Renal cortical epithelial cell (primary cell): ENCODE measurements around the gene IQSEC1. TPM values are rescaled to one million over a fixed set of nuclear protein-coding genes. Genes with fewer than 3 reads are reported as not detected.
"Not testable (repeated sequence)": the region's sequence is repeated elsewhere in the genome, so short reads cannot be mapped to it uniquely, and the experiment has no call there.

ENCODE experiments used
- DNase-seq: peaks from one replicate; pipeline ENCODE4 v3.0.0-alpha.2; 2011; ENCODE audit warnings: low read depth
- total RNA-seq: library from RNA; depleted of rRNA; stranded (reverse); fragments of >200 nt; gene quantifications from 2 replicates; pipeline ENCODE4 v1.2.3, GENCODE V29; 2014

The IQSEC1 gene
- total RNA-seq, 1 donor from 2014 or later, result 23.8 TPM

DNA sequence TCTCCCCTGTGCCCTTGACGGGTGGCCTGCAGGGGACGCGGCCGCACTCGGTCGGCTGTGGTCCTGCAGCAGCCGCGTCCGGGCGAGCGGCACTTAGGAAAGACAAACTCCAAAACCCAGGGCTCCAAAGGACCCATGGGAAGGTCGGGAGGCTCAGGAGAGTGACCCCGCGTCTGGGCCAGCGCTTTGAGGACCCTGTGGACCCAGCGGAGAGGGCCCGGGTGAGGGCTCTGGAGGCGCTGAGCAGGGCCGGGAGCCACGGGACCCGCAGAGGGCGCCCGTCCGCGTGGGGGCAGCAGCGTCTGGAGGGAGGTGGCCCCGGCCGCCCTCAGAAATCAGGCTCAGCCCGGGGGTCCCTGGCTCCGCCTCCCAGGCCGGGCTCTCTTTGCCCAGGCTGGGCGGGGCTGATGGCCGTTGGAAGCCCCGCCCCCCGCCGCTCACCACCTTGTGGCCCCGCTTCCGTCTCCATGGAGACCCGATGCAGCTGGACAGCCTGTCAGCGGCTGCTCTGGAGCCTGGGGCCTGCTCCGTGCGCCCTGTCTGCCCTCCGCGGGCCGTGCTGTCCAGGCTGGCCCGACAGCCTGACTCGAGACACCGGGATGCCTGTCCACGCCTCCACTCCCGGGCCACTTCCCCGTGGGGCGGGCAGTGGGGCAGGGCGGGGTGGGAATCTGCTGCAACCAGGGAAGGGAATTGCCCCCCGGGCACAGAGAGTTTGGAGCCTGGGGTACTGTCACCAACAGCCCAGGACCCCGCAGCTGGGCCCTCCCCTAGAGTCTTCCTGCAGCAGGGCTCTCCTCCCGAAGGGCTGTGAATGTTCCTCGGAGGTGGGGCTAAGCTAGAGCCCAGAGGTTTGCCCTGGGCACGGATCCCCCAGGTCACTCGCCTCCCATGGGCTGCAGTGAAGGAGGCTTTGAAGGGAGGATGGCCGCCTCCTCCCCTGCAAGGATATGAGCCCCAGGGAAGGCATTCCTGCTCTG, 197.1 kb downstream of the IQSEC1 start:
- DNase-seq, result no peak

DNA sequence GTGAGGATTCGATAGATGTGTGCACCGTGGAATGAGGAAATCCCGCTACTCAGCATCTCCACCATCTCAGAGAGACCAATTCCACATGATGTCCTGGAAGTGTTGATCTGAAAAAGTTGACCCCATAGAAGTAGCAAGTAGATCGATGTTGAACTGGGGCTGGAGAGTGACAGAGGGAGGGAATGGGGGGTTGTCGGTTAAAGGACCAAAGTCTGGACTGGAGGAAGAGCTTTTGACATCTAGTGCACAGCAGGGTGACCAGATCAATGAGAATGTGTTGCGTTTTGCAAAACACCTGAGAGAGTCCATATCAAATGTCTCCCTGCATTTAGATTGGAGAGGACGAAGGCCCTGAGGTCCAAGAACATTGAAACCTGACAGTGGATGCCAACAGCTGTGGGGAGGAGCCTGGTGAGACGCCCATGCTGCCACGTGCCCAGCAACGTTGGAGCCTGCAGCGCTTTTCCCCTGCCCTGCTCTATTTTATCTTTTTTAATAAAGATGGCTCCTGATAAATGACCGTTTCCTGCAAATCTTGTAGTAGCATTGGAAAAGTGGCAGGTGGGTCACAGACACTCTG, 201.7 kb downstream of the IQSEC1 start:
- no peak for DNase-seq

DNA sequence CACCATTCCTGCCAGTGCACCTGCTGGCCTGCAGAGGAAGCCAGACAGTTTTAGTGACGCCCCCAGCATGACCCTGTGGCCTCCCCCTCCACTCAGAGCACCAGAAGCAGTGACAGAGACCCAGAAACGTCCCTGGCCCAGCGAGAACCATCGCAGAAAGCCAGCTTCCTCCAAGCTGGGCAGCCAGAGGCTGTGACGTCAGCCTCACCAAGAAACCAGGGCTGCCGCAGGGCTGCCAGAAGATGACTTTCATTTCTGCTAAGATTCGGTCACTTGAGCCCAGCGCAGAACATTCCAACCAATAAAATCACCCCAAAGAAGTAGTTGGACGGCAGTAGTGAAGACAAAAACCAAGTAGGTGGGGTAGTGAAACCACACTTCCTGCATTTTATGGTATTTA, 202.3 kb downstream of the IQSEC1 start:
- no peak for DNase-seq

DNA sequence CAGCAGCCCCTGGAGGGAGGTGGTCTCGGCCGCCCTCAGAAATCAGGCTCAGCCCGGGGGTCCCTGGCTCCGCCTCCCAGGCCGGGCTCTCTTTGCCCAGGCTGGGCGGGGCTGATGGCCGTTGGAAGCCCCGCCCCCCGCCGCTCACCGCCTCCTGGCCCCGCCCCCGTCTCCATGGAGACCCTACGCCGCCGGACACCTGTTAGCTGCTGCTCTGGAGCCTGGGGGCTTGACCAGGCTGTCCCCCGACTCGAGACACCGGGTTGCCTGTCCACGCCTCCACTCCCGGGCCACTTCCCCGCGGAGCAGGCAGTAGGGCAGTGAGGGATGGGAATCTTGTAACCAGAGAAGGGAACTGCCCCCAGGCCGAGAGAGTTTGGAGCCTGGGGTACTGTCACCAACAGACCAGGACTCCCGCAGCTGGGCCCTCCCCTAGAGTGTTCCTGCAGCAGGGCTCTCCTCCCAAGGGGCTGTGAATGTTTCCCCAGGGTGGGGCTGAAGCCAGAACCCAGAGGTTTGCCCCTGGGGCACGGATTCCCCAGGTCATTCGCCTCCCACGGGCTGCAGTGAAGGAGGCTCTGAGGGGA, 204.1 kb downstream of the IQSEC1 start:
- no peak for DNase-seq

DNA sequence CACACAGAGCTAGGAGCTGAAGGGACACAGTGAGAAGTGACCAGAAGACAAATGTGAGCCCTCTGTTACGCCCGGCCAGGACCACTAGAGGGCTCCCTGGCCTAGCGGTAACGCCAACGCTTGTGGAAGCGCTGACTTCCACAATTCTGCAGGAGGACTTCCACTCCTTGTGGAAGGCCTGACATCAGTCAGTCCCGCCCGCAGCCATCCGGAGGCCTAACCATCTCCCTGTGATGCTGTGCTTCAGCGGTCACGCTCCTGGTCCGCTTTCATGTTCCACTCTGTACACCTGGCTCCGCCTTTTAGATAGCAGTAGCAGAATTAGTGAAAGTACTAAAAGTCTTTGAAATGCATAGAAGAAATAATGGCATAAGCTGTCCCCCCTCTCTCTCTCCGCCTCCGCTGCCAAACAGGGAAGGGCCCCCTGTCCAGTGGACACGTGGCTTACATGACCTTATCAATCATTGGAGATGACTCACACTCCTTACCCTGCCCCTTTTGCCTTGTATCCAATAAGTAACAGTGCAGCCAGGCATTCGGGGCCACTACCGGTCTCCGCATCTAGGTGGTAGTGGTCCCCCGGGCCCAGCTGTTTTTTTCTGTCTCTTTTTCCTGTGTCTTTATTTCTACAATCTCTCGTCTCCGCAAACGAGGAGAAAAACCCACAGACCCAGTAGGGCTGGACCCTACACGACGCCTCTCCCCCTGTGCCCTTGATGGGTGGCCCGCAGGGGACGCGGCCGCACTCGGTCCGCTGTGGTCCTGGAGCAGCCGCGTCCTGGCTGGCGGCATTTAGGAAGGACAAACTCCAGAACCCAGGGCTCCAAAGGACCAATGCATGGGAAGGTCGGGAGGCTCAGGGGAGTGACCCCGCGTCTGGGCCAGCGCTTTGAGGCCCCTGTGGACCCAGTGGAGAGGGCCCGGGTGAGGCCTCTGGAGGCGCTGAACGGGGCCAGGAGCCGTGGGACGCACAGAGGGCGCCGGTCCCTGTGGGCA, 204.9 kb downstream of the IQSEC1 start:
- DNase-seq, result peak; percentile 76

DNA sequence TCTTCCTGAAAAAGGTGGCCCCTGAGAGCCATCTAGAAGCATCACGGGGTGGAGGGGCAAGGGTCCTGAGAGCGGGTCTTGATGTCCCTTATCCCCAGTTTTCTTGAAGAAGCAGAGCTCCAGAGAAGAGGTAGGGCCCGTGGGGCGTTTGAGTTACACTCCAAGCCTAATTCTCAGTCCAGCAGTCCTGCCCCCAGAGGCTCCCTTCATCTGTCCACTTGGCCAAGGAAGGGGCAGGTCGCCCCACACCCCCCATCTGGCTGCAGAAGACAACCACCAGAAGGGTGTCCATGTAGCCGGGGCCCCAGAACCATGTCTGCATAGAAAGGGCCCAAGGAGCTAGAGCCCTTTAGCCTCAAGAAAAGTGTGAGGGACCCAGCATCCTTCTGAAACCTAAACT, 206.4 kb downstream of the IQSEC1 start:
- DNase-seq, result no peak

DNA sequence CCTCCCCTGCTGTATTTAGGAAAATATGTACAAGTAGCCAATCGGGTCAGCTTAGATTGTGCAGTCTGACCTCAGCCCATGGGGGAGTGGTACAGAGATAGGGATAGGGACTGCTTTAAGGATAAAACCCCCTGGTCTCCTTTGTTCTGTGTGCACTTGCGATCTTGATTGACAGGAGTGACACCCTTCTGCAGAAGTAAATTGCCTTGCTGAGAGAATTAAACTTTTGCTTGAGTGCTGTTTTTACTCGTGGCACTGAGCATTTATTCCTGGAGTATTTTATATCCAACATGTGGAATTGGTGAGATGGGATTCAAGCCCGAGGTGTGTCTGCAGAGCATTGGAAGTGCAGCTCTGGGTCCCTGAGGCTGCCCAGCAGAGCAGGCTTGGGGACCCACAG, 208.0 kb downstream of the IQSEC1 start:
- no peak for DNase-seq

DNA sequence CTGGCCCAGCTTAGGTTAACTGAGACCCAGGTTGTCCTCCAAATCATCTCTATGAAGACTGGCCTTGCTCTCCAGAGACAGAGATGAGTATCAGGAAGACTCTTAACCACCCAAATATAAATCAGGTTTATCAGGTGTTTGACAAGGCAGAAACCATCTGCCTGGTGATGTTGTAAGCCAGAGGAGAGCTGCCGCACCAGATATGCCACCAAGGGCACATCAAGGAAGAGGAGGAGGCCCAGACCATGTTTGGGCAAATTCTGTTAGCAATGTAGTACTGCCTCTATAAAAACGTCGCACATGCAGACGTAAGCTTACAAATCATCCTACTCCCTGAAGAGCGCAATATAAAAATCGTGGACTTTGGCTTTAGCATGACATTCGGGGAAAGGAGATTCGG, 210.8 kb downstream of the IQSEC1 start:
- DNase-seq, result no peak

DNA sequence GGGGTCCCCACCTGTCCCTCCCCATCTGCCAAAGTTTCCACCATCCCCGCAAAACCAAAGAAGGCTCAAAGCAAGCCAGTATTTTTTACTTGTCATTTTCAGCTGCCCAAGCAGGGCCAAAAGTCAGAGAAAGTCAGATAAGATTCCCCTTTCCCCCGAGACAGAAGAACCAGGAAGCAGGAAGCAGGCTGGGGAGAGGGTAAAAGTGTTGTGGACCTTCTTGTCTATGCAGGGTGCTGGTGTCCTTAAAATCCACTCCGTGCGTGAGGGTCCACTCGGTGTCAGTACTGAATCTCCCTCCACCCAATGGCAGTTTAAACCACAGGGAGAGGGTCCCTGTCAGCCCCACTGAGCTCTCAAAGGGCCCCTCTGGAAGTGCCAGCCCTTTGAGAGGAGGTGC, 211.6 kb downstream of the IQSEC1 start:
- DNase-seq, result no peak

DNA sequence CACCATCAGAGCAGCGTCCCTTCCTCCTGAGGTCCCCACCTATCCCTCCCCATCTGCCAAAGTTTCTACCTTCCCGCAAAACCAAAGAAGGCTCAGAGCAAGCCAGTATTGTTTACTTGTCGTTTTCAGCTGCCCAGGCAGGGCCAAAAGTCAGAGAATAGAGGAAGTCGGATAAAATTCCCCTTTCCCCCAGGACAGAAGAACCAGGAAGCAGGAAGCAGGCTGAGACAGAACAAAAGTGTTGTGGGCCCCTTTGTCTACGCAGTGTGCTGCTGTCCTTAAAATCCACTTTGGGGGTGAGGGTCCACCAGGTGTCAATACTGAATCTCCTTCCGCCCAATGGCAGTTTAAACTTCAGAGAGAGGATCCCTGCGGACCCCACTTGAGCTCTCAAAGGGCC, 213.4 kb downstream of the IQSEC1 start:
- no peak for DNase-seq

DNA sequence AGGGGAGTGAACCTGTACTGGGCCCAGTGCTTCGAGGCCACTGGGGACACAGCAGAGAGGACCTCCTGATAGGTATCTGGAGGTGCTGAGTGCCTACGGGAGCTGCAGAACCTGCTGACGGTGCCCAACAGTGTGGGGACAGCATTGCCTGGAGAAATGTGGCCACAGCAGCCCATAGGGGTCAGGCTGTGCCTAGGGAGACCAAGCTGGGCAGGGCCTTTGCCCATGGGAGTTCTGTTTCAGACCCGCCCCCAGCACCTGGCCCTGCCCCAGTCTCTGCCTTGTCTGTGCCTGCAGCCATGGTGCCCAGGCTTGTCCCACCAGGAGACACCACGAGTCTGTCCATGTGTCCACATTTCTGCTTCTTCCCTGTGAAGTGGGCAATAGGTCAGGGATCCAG, 216.6 kb downstream of the IQSEC1 start:
- DNase-seq, result no peak

DNA sequence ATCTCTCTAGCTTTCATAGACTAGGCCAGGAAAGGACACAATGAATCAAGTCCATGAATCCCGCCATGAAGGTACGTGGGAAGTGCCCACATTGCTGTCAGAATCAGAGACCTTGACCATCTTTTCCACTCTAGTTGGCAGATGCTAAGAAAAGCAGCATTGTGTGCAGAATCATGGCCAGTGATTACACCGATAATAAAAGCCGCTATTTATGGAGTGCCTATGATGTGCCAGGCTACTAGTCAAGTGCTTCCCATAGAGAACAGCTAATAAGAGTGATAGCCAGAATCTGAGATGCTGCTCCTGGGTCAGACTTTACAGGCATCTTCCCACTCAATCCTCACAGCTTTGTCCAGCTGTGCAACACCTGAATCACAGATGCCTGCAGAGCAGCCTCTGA, 218.7 kb downstream of the IQSEC1 start:
- DNase-seq, result no peak

DNA sequence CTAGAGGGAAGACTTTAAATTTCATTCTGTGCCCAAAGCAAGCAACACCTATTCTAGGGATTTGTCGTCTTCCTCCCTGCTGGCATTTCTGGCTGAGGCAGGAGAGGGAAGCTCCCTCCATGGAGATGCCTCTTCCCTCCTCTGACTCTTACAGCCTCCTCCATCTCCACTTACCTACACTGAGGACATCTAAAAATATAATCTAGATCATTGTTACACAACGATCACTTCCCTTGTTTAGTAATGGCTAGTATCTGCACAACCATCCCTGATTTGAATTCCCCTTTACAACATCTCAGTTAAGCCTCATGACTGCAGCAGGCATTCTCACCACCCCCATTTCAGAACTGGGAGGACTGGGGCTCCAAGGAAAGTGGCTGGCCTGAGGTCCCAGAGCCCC, 219.4 kb downstream of the IQSEC1 start:
- not testable (repeated sequence) for DNase-seq

DNA sequence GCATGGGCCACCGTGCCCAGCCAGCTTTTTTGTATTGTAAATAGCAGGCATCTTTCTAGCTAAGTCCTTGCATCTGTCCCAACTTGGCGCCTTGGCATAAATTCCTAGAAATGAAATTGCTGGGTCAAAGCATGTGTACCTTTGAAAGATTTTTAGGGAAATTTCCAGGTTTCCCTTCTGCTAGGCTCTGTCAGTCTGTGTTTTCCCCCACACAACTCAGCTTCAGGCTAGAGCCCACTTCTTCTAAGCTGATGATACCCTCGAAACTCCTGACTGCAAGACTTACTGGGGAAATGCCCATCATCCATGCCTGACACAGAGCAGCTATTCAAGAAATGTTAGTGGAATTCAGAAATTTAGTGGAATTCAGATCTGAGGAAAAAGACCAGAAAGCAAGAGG, 221.0 kb downstream of the IQSEC1 start:
- DNase-seq, result no peak

Other genes starting within 250 kb of the IQSEC1 start
- gene RPL32, start 231.9 kb downstream of the IQSEC1 start, total RNA-seq, result 664 and 705 TPM in 2 replicates